CD4-positive, alpha-beta T cell treated with Interleukin-15 for 1 hour (primary cell): ENCODE data around the gene NOS2.
A peak's percentile ranks its signal among the peaks of the same experiment; 100 is the strongest.
"Not testable (repeated sequence)": the region's sequence is repeated elsewhere in the genome, so short reads cannot be mapped to it uniquely, and the experiment has no call there.

Experiments
- DNase-seq: peaks from one replicate; pipeline ENCODE4 v3.0.0-alpha.2; 2020

Gene NOS2

DNA sequence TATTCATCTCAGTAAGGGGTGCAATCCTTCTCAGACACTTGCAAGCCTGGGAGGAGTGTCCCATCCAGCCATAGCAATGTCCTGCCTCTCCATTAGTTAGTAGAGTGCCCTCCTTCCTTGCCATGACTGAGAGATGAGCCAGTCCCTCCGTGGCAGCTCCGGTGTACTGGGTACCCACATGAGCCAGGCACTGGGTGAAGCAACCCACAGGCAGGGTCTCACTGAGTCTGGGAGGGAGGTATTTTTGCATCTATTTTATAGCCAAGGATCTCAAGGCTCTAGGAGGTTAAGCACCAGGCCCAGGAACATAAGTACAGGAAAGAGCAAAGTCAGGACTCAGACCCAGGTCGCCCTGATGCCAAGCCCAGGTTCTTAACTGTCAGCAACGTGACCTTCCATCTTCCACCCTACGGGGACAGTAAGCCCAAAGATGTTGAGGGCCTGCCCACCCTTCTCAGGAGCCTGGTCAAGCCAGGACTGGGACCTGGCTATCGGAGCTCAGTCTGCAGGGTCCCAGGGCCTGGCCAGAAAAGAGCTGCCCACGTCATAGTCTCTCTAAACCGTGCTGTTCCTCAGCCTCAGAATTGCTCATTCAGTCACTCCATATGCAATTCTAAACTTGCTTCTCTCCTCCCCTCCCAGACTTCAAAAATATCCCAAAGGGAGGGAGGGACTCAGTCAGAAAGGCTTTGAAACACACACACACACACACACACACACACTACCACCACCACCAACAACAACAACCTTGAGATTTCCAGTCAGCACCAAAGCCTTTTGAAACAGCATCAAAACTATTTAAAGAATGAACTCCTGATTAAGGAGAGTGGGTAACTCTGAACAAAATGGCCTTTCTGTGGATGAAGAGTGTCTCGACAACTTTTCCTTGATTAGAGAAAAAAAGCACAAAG, 16.6 kb downstream of the NOS2 start:
- DNase-seq: no peak

DNA sequence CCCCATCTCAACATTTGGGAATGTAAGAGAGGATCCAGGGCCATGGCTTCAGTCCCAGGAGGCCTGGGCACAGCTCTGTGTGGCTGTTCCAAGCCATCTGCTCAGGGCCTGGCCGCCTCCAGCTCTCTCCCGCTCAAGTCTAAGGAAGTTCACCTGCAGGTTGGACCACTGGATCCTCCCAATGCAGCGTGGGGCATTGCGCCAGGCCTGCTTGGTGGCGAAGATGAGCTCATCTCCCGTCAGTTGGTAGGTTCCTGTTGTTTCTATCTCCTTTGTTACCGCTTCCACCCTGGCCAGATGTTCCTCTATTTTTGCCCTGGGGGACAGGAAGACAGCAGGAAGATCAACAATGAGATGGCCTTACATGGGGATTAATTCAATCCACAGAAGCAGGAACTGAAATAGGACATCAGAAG, 17.5 kb downstream of the NOS2 start:
- DNase-seq: no peak

DNA sequence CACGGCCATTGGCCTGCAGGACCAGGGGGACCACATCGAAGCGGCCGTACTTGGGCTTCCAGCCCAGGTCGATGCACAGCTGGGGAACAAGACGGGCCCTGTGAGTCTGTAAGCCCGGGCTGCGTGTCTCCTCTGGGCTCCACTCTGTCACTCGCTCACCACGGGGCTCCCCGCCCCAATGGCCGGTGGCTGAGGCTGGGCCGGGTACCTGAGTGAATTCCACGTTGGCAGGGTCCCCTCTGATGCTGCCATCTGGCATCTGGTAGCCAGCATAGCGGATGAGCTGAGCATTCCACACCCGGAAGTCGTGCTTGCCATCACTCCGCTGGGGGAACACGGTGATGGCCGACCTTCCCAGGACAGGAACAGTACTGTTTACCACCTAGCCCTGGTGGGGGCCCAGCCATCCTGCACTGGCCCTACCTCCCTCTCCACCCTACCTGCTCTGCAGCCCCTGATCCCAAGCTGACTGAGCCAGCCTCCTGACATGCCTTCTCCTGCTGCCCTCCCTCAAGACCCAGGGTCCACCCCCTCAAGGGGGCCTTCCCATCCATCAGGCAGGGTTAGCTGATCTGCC, 19.4 kb downstream of the NOS2 start:
- no peak for DNase-seq

DNA sequence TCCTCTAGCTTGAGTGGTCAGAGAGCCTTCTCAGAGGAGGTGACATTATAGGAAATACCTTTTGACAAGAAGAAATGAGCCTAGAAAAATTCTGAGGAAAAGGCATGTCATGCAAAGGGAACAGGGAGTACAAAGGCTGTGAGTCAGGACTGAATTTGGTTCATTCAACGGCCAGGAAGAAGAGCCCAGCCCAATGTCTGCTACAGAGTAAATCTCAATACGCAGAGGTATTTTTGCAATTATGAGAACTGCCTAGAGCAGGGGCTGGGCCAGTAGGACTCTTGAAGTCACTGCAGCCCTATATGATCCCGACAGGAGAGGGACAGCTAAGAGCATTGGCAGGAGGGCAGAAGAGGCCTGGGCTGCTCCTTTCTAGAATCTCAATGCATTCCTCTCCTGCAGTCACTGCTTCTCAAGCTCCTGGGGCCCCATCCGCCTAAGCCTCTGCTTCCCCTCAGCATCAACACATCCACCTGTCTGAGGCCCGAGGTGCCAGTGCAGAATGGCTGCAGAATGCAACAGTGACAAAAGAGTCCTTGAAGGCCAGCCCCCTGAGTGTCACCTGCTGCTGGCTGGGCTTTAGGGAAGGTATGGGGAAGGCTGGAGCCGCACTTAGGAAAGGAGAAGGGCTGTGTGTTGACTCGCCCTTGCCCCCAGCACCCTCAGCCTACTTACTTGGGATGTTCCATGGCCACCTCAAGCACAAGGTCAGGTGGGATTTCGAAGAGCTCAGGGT, 20.1 kb downstream of the NOS2 start:
- DNase-seq: no peak

DNA sequence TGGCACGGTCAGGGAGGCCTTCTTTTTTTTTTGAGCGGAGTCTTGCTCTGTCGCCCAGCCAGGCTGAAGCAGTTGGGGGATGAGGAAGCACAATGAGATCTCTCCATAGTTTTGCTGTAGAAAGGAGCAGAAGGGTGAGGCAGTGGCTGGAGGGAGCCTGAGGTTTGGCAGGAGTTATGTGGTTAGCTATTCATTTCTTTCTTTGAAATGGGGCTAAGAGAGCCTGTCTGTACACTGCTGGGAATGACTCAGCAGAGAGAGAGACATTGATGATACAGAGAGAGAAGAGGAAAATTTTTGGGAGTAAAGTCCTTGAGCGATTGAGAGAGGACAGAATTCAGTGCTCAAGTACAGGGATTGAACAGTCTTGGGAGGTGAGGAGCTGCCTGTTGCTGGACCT, 22.1 kb downstream of the NOS2 start:
- DNase-seq: no peak

DNA sequence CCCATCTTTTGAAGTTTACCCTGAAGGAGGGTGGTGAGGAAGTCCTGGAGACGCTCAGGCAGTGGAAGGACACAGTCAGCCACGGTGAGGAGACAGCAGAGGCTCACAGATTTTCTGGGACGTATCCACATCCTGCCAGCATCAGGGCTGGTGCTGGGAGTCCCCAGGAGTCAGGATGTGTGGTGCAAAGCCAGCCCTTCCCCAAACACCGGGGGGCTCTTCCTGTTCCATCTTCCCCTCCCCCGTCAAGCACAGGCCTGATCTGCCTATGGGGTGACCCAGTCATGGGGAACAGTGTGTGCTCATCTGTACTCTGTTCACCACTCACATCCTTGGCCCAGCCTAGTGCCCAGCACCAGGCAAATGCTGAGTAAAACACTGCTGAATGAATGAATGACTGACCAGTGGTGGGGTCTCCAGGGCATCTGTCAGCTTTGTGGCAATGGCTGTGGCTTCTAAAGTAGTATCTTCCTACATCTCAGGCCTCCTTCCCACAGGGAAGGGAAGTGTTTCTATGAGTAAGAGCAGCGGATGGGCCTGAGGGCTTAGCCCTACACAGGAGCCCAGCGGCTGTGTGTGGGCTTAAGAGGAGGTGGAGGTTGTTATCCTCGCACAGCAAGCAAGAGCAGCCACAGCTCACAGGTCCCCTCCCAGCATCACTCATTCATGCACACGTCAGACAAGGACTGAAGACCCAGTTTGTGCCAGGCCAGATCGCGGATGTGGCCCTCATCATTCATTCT, 23.3 kb downstream of the NOS2 start:
- no peak for DNase-seq

DNA sequence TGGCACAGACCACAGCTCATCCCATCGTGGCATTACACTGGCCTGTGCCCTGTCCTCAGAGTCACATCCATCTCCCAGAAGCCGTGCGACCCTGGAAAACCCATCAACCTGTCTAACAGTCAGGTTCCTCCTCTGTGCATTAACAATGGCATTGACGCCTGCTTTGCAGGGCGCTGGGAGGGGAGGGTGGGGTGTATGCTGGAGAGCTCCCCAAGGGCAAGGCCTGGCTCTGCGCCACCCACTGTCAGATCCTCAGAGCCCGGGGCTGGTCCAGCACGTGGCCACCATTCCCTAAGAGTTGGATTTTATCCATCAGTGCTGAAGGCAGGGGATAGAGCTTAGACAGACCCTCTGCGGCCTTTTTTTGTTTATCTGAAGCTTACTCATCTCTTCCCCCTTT, 28.7 kb downstream of the NOS2 start:
- DNase-seq: no peak

DNA sequence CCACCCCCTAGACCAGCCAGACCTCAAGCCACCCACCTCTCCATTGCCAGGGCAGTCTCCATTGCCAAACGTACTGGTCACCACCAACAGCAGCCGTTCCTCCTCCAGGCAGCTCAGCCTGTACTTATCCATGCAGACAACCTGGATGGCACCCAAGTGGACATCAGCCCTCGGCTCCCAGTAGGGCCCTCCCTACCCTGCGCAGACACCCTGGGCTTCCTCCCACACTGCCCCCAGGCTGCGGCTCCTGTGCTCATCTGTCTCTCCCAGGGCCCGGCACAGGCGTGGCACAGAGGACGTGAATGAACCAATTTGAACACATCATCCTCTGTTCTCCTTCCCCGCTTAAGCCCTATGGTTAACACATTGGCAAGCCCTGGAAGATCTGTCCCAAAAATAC, 29.5 kb downstream of the NOS2 start:
- DNase-seq: no peak

DNA sequence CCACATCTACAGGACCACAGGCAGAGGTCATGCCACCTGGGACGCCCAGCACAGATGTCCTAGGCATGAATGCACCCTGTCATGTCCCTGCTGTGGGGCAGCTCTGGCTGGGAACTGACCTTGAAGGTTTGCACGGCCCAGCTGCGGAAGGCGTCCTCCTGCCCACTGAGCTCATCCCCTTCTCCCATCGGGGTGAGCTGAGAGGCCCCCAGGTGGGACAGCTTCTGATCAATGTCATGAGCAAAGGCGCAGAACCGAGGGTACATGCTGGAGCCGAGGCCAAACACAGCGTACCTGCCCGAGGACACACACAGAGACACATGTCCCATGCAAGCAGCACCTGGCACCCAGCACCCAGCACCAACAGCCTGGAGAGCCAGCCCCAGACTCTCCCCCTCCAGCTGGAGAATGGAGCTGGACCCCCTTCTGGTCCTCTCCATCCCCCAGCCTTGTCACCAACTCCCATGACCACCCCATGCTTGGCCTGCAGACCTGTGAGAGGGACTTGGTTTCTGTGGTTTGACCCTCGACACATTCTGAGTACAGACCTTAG, 31.4 kb downstream of the NOS2 start:
- DNase-seq: no peak

DNA sequence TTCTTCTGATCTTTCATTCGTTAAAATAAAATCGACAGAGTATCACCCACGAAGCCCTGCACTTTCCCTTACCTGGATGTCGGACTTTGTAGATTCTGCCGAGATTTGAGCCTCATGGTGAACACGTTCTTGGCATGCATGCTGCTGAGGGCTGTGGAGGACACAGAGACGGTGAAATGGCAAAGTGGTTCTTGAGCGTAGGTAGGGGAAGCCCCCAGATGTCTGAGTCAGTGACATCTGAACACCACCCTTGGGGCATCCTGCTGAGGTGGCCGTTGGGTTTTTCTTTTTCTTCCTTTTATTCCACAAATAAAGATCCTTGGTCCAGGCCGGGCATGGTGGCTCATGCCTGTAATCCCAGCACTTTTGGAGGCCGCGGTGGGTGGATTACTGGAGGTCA, 33.9 kb downstream of the NOS2 start:
- no peak for DNase-seq

DNA sequence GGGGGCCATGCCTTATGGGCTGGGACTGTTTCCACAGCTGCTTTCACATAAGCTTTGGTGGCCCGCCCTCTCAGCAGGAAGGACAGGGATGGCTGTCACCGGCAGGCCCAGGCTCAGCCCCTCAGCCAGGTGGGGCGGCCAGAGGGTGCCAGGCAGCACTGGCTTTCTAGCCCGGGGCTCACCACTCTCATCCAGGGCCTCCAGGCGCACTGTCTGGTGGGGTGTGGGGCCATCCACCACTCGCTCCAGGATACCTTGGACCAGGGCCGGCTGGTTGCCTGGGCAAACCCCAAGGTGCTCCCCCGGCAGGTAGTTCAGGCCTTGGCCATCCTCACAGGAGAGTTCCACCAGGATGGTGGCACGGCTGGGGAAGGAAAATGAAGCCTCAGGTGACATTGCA, 35.0 kb downstream of the NOS2 start:
- no peak for DNase-seq

DNA sequence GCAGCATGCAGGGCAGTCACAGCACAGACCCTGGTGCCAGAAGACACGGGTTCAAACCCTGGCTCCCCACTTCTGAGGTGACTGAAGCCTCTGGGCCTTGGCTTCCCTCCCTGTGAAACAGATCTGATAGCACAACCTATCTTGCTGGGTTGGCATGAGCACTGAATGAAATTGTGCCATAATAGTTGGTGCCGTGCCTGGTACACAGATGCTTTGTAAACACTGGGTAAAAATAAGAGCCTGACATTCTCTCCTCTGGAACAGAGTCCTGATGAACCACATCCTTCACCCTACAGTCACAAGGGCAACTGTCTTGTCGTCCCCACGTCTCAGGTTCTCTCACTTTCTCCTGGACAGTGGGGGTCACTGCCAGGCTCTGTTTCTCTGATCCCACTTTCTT, 35.7 kb downstream of the NOS2 start:
- no peak for DNase-seq

DNA sequence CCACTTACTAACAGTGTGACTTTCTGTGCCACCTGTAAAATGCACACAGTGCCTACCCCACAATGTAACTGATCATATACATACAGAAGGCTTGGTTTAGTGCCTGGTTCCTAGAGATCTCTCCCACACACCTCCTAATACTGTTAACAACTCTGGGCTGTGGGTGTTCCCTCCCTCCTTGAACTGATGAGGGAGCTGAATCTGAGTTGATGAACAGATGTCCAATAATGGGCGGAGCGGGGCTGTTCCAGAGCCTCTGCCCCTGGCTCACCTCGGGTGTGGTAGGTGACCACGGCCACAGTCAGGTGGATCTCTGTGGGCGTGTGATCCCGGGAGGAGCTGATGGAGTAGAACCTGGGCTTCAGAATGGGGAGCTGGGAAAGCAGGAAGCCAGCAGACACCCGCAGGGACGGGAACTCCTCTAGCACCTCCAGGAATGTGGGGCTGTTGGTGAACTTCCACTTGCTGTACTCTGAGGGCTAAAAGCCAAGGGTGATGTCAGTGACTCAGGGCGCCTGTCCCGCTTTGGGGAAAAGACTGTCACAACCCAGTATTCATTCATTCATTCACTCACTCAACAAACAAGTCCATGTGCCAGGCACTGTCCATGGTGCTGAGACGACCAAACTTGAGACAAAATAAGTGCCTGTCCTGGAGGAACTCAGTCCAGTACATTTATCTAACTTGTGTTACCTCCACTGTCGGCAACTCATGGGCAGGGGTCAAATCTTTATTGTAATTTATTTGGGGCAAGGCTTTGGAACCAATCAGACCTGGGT, 37.6 kb downstream of the NOS2 start:
- DNase-seq: no peak

DNA sequence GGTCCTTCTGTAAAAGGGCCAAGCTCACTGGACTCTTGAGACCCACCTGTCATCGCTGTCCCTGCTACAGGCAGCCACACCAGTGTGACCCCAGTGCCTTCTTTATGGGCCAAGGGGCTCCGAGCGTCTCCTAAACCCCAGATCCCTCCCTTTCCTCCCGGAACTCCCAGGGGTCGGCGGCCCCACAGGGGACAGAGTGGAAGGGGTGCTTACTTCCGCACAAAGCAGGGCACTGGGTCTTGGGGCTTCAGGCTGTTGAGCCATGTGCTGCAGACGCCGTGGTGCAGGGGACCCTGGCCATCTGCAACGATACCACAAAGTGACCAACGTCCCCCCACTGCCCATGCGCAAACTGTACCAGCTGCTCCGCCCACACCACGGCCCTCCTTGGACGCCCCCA, 39.4 kb downstream of the NOS2 start:
- not testable (repeated sequence) for DNase-seq

DNA sequence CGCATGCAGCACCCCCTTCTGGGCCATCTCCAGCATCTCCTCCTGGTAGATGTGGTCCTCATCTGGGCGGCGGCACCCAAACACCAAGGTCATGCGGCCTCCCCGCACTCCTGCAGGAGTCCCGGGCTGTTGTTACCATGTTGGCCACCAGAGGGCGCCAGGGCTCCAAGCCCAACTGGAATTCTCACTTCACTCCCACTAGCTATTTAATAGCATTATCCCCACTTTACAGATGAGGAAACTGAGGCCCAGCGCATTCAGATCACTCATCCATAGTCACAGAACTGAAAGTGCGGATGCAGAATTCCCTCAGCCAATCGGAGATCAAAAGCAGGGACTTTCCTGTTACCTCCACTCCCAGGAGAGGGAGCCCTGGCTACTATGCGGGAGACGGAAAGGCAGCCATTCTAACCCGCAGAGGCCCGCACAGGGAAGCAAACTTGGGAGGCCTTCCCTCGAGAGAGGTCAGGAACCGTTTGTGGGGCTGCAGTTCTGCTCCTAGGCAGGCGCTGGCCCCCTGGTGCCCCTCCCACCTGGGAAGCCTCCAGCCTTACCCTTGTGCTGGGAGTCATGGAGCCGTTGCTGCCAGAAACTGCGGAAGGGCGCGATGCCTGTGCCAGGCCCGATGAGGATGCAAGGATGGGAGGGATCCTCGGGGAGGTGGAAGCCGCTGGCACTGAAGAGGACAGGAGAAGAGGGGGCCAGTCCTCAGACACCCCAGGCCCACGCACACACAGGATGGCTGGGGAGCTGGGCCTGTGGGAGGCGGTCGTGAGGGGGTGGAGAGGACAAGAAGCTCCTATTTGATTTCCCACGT, 40.1 kb downstream of the NOS2 start:
- DNase-seq: peak; percentile 37

DNA sequence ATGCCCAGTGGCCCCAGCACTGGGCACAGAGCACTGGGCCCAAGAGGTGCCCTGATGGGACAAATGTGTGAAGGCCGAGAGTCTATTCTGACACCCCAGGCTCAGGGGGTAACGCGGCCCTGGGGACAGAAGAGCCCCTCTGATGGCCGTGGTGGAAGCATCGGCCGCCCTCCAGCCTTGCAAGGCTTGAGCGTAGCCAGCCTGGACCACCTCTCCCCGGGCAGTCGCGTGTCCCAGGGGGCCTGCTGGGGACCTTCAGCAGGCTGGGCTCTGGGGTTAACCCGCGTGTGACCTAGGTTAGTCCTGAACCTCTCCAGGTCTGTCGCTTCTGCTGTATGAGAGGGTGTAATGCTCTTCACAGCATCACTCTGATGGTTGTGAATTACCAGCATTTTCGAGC, 40.8 kb downstream of the NOS2 start:
- no peak for DNase-seq

DNA sequence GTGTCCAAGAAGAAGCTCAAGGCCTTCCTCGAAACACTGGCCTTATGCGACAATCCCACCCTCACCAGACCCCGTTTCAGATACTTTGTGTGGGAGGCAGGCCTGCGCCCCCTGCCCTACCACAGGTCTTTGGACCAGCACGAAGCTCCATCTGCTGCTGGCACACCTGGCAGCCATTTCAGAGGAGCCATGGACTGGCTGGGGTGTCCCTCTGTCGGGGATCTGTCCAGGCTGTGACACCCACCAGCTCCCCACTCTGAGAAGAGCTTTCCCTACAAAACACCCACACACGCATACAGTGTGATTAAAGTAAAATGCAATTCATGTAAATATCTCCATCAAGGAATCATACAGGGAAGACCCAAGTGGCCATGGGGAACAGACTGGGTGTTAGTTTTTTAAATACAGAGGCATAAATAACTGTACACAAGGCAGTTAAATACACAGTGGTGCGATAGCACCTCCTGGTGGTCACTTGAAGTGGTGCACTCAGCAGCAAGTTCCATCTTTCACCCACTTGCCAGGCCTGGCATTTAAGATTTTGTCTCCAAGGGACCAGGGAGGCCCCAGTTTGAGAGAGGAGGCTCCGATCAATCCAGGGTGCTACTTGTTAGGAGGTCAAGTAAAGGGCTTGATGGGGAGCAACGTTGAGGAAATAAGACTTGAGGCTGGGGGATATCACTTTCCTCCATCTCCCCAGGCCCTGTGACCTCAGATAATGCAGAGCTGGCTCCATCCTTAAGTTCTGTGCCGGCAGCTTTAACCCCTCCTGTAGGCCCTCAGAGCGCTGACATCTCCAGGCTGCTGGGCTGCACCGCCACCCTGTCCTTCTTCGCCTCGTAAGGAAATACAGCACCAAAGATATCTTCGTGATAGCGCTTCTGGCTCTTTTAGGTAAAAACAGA, 43.6 kb downstream of the NOS2 start:
- peak; percentile 32 for DNase-seq

DNA sequence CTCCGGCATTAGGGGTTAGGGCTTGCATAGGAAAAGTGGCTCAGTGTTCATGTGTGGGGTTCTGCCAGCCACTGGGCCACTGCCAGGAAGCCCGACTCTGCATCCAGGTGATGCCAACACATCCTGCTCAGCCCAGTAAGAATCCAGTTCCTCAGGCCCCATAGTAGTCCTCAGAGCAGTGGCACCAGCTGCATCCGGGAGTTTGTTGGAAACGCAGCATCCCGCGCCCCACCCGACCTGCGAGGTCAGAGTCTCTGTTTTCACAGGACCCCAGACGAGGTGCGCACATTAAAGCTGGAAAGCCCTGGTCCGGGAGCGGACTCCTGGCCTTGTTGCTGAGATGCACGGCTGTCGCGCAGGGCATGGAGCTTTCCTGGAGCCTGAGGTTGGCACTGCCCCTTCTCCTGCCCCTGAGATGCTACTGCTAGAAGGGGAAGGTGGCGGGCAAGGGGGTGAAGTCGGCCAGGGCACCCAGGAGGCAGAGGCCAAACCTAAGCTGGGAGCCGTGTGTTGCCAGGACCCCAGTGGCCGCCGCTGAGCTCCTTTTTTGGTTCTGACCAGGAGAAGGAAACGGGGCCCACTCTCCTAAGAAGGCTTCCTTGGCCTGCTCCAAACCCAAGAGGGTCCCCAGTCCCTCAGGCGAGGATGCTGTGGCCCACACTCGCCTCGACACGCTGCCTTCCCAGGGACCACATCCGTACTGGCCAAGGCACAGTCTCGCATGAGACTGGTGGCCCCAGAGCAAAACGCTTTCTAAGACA, 44.4 kb downstream of the NOS2 start:
- DNase-seq: no peak

DNA sequence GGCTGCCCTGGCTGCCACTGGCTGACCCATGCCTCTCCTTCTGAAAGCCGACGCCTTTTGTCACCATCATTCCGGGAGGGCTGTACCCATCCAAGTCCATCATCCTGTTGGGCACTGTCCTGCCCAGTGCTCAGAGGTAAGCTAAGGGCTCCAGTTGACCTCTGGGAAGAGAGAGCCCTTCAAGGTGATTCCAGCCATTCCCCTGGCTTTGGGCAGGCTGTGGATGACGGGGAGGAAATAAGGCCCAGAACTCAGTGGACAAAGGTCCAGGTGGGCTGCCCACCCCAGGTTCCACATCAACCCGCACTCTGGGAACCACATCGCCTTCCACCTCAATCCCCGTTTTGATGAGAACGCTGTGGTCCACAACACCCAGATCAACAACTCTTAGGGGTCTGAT, 45.8 kb downstream of the NOS2 start:
- no peak for DNase-seq
